GM18868 (cell line): Measurements from ENCODE around the gene ZDHHC1.
"Not testable (repeated sequence)": the region's sequence is repeated elsewhere in the genome, so short reads cannot be mapped to it uniquely, and the experiment has no call there.

Experiments
- ATAC-seq: cut with Tn5 transposase; IDR thresholded peaks from one replicate; pipeline ENCODE4 v1.9.1; 2021; ENCODE audit warnings: mild to moderate bottlenecking, moderate library complexity; ENCODE audit not compliant: unreplicated experiment

ZDHHC1 gene

DNA sequence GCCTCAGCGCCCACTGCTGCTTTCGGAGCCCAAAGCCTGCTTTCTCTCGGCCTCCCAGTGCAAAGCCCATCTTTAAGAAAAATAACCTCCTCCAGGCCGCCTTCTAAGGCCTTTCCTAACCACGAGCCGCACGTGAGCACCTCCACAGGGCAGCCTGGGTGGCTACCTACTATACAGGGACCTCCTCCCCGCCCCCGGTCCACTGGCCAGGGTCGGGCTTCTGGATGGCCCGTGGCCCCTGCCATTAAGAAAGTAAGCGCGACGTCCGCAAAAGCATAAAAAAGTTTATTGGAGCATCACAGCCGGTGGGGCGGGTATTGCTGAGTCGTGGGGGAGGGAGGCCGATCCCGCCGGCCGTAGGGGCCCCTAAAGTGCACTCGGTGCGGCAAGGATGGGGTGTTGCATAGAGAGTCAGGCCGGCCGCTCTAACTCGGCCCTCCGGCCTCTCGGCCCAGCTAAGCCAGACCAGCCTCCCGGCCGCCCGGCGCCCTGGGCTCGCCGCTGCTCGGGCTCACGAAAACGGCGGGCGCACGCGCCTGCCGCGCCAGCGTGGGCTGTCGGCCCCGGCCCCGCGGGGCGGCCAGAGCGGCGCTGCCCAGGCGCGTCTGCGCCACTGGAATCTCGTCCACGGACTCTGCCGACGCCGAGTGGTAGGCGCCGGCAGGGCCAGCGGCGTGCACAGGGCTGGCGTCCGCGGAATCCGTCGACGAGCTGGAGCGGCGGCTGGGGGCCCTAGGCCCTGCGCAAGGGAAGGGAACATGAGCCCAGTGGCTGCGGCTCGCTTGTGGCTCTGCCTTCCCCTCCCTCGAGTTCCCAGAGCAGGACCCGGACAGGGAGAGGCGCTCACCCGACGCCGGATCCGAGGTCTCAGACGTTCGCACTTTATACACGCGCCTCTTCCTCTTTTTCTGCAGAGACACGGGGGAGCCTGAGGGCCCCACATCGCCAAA lies 21.8 kb downstream of the ZDHHC1 start:
- no peak for ATAC-seq

- ATAC-seq, result no peak
These were observed 22.5 kb downstream of the ZDHHC1 start for GRCh38 chr16:67393788-67394154.

DNA sequence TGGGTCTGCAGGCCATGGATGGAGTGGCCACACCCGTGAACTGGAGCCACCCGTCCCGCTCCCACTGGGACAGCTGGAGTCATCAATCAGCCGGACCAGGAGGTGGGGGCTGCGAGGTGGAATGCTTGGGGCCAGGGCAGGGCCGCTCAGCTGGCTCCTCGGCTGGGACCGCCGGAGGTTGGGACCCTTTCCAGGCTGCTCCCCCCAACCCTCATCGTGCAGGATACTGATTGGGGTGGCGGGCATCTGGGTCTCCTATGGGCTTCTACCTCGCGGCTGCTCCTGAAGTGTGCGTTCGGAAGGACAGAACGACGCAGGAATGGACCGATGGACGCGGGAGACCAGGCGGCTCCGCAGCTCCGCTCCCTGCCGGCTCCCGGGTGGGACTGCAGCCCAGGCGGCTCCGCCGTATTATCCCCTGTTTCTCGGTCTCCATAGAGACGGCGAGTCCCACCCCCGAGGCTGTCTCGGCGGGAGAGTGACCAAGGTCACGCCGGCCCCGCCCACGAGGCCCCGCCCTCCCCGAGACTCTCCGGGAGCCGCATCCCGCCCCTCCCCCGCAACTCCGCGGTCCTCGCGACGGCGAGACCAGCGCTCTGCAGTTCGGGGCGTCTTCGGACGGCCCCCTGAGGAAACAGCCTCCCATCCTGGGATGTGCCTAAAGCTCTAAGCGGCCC lies 23.0 kb downstream of the ZDHHC1 start, which contains the start of gene TPPP3:
TSS of gene TPPP3 (minus strand) at position 388 of the 677 bp plus-strand sequence. CDS start 2,387 bp downstream, outside the sequence.
- no peak for ATAC-seq

DNA sequence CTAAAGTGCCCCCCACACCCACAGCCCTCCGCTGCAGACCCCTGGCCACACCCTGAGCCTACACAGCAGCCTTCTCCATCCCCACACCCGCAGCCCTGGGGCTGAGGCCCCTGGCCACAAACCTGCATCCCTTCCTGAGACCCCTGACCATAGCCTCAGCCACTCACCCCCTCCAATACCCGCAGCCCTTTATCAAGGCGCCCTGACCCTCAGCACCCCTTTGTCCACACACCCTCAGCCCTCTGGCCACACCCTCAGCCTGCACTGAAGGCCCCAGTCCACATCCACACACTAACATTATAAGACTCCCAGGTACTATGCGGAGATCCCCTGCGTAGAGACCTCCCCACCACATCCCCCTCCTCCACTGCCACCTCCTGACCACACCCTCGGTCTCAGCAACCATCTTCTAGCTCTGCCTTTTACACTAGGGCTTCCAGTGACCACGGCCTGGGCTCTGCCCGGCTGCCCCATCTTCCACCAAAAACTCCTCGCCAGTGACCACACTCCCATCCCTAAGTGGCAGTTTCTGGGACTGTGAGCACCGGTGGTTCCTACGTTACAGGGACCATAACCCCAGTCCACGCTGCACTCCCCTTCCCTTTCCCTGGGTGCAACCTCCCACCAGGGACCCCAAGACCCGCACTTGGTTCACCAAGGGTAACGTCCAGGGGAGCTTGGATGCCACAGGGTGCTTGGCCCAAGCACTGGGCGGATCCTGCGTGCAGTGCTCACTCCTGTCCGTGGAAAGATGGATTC lies 23.8 kb downstream of the ZDHHC1 start:
- no peak for ATAC-seq

DNA sequence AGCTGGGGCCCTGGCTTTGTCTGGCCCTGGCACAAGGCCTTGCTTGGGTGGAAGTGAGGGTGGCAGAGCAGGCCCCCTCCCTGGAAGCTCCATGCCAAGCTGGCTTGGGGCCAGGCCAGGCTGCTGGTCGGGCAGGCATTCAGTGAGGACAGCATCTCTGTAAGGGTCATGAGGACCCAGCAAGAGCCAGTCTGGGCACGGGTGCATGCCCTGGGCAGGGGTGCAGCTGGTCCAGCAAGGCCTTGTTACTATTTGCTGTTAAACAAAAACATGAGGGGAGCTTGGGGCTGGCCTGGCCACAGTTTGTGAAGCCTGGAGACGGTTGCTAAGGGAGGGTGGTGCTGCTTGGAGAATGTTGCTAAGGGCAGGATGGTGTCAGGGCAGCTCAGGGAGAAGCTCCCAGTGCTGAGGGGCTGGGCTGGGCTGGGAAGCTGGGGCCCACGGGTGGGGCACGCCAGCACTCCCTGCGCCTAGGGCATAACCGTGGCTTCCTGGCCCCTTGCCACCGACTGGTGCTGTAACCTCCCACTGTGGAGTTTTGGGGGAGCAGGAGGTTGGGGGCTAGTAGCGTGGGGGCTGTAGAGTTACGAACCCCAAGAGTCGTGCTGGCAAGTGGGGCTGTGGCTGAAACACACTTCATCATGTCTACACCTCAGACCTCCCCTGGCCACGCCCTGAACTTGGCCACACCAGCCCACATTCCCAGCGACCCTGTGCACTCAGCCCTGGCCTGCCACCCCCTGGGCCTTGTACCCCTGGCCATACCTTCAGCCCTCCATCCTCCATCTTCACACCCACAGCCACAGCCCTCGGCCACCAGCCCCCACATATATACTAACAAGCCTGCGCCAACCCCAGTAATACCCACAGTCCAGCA lies 24.6 kb downstream of the ZDHHC1 start:
- no peak for ATAC-seq

DNA sequence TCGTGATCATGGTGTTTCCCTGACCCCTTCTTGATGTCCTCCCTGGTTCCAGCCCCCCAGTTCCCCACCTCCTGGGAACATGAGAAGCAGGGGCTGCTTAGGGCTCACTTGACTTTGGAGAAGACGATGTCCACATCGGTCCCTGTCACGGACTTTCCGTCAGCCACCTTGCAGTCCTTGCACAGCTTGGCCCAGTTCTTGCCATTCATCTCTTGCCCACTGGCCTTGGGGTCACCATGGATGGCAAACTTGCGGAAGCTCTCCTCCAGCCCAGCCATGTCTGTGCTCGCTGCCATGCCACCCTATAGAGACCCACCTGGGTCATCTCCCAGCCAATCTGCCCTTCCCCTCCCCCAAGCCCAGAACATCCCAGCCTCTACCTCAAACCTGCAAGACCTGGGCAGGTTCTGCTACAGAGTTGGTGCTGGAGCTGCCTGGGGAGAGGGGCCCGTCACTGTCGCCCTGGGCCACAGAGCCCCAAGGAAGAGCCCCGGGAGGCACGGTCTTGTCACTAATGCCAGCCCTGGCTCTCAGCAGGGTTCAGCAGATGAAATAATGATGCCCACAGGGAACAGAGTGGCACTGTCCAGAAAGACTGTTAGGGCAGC lies 25.4 kb downstream of the ZDHHC1 start:
- no peak for ATAC-seq

DNA sequence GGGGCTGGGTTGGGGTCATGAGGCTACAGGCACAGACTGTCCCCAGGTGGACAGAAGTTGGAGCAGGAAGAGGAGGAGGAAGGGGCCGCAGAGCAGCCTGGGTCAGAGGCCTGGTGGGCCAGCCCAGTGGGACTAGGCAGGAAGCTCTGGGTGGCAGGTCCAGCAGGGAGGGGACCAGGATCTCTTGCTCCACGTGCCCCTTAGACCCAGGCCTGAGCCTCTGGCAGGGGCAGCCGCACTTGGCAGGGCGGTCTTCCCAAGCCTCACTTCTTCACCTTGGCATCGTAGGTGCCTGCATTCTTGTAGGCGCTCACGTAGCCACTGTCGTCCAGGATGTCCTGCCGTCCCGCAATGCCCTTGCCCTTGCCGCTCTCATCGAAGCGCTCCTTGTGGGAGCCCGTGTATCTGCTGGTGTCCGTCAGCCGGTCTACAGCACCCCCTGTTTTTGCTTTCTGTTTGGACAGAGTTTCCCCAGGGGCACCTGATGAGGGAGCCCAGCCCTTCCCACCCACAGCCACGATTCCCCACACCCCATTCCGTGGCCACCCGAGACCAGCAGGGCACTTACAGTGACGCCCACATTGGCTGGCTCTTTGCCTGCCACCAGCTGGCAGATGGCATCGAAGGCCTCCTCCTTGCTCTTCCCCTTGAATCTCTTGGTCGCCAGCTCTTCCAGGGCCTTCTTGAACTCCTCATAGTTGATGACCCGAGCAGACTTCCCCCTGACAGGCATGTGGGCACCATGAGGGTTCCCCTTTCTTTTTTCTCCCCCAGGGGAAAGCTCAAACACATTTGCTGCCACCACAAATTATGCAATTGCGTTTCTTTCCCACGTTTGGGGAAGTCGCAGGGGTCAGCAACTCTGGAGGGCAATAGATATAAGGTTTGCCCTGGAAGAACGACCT lies 26.1 kb downstream of the ZDHHC1 start:
- no peak for ATAC-seq

- no peak for ATAC-seq
These were observed 27.7 kb downstream of the ZDHHC1 start for GRCh38 chr16:67388591-67388990.

GRCh38 chr16:67388191-67388590 lies 28.1 kb downstream of the ZDHHC1 start:
- ATAC-seq, result no peak

GRCh38 chr16:67387479-67388079 lies 28.7 kb downstream of the ZDHHC1 start:
- ATAC-seq, result no peak

GRCh38 chr16:67386861-67387455 lies 29.3 kb downstream of the ZDHHC1 start:
- no peak for ATAC-seq

DNA sequence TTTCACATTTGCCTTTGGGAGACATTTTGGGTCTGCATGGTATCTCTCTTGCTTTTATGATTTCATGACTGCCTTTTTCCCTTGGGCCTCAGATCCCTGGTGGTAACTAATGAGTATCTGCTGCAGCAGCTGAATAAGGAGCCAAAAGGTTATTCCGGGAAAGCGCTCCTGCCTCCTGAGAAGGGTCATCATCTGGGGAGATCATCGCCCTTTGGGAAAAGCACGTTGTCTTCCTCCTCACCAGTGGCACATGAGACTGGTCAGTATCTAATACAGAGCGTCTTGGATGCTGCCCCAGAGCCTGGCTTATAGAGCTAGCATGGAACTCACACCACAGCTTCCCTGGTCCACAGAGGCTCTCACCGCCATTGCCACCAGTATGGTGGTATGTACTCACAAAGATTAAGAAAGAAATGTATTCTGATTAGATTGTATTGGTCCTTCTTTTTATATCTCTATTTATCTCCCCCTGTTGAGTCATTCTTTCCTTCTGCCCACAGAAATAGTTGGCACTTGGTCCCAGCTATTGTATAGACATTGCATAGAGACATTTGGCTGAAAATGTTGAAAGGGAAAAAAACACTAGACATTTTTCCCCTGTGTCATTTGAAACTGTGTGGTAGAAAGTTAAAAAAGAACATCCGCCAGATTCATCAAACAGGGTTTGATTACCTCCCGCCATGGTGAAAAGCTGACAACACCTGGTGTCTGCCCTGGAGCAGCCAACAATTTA lies 31.3 kb downstream of the ZDHHC1 start:
- ATAC-seq, result no peak

DNA sequence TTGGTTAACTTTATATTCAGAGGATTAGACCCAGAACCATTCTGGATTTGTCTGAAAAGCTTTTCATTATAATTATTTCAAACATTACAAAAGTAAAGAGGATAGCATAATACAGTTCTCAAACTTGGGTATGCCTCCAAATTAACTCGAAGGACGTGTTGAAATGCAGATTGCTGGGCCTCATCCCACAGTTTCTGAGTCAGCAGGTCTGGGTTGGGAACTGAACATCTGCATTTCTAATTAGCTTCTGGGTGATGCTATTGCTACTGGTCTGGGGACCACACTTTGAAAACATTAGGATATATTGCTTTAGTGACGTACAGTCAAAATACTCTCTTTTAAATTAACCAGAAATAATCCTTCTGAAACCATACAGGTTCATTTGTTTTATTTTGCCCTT lies 33.0 kb downstream of the ZDHHC1 start:
- ATAC-seq, result no peak

DNA sequence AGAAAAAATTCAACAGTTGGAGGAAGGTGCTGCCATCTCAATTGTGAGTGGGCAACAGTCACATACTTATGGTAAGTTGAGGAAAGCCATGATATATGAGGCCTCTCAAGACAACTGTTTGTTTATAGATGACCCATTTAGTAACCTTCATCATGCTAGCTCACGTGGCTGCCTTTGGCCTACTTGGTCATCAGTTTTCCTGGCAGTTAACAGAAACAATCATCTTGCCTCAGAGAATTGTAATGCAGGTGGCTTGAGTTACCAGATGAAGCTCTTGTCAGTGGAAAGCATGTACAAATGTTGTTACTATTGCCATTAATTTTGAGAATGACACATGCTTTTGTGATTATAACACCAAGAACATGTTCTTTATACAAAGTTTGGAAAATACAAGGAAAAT lies 37.6 kb downstream of the ZDHHC1 start:
- ATAC-seq, result no peak

GRCh38 chr16:67376012-67376411 lies 40.3 kb downstream of the ZDHHC1 start:
- not testable (repeated sequence) for ATAC-seq

- ATAC-seq, result no peak
These were observed 43.6 kb downstream of the ZDHHC1 start for GRCh38 chr16:67372664-67373063.

DNA sequence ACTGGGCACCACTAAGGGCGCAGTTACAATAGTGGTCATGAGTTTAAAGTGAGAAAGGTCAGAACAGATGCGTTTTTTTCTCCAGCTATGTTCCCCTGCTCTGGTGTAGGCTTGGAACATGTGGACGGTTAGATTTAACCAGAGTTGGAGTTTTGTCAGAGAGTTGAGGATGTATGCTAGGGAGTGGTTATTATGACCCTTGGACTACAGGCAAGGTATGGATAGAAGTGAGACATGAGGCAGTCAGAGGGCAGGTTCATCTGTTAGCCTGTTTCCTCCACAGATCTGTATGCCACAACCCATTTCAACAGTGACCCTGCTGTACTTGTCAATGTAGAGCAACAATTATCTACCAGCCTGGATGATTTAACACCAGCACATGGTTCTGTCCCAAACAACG lies 45.6 kb downstream of the ZDHHC1 start:
- no peak for ATAC-seq
